HG03060 (cell line): ENCODE data around the gene CWC27.

Experiments
- ATAC-seq: cut with Tn5 transposase; IDR thresholded peaks from one replicate; pipeline ENCODE4 v1.9.1; 2021; ENCODE audit warnings: low read depth, moderate number of reproducible peaks; ENCODE audit not compliant: unreplicated experiment

CWC27 gene

GRCh38 chr5:65024681-65025080 is 256.0 kb downstream of the CWC27 start:
- no peak for ATAC-seq

GRCh38 chr5:65026816-65027548 is 258.3 kb downstream of the CWC27 start:
- ATAC-seq: no peak

GRCh38 chr5:65029178-65029577 is 260.4 kb downstream of the CWC27 start:
- ATAC-seq: no peak

- no peak for ATAC-seq
Measured at GRCh38 chr5:65030056-65030455, 261.3 kb downstream of the CWC27 start.

GRCh38 chr5:65032250-65032649 is 263.5 kb downstream of the CWC27 start:
- no peak for ATAC-seq

- ATAC-seq: no peak
Measured at GRCh38 chr5:65034029-65034812, 265.5 kb downstream of the CWC27 start.

- no peak for ATAC-seq
Measured at GRCh38 chr5:65034813-65035209, 266.1 kb downstream of the CWC27 start.

- ATAC-seq: peak; percentile 77
Measured at GRCh38 chr5:65035211-65036206, 266.8 kb downstream of the CWC27 start.

GRCh38 chr5:65037831-65038815 is 269.4 kb downstream of the CWC27 start:
- no peak for ATAC-seq

- ATAC-seq: no peak
Measured at GRCh38 chr5:65041296-65042158, 272.8 kb downstream of the CWC27 start.

GRCh38 chr5:65043843-65044359 is 275.2 kb downstream of the CWC27 start:
- ATAC-seq: no peak

- ATAC-seq: no peak
Measured at GRCh38 chr5:65047225-65047624, 278.5 kb downstream of the CWC27 start.

GRCh38 chr5:65047948-65048690 is 279.4 kb downstream of the CWC27 start:
- ATAC-seq: no peak

- ATAC-seq: no peak
Measured at GRCh38 chr5:65050140-65050539, 281.4 kb downstream of the CWC27 start.

- ATAC-seq: no peak
Measured at GRCh38 chr5:65050826-65051498, 282.2 kb downstream of the CWC27 start.

- ATAC-seq: no peak
Measured at GRCh38 chr5:65055938-65056337, 287.2 kb downstream of the CWC27 start.
